Kidney epithelial cell (primary cell): ENCODE measurements around the gene COL23A1. TPM values are rescaled to one million over a fixed set of nuclear protein-coding genes. Genes with fewer than 3 reads are reported as not detected.
"Not testable (repeated sequence)": the region's sequence is repeated elsewhere in the genome, so short reads cannot be mapped to it uniquely, and the experiment has no call there.

ENCODE experiments used
- DNase-seq: peaks from one replicate; pipeline ENCODE4 v3.0.0-alpha.2; 2010; ENCODE audit warnings: low read depth
- H3K27me3 ChIP-seq: 2 replicates; pipeline ENCODE4 v1.6.0; 2011; ENCODE audit warnings: low read length; ENCODE audit not compliant: control insufficient read depth, insufficient read depth
- H3K36me3 ChIP-seq: 2 replicates; pipeline ENCODE4 v1.5.1; 2011; ENCODE audit warnings: low read length; ENCODE audit not compliant: control insufficient read depth, insufficient read depth
- H3K4me3 ChIP-seq: 2 replicates; pipeline ENCODE4 v1.5.1; 2011; ENCODE audit warnings: low read depth, mild to moderate bottlenecking, control low read depth, low read length
- CTCF ChIP-seq: IDR thresholded peaks from 2 replicates; pipeline ENCODE4 v1.5.1; 2011; ENCODE audit warnings: mild to moderate bottlenecking, moderate library complexity, low read length, control low read depth, inconsistent platforms; ENCODE audit not compliant: insufficient read depth, poor library complexity, severe bottlenecking
- total RNA-seq: library from RNA; depleted of rRNA; stranded (reverse); fragments of >200 nt; gene quantifications from 2 replicates; pipeline ENCODE4 v1.2.3, GENCODE V29; 2015

The COL23A1 gene
- total RNA-seq, 1 donor from 2014 or later: 0.17 TPM

- Histone ChIP-seq H3K4me3 (no peak overlapping the region), H3K27me3 (peaks cover 28% of the 10 kb centered on the region), H3K36me3 (no peaks in the 10 kb centered on the region)
- no peak for DNase-seq
- TF ChIP-seq CTCF: no peak
Observed at GRCh38 chr5:178586396-178586795, 3.8 kb downstream of the COL23A1 start.

DNA sequence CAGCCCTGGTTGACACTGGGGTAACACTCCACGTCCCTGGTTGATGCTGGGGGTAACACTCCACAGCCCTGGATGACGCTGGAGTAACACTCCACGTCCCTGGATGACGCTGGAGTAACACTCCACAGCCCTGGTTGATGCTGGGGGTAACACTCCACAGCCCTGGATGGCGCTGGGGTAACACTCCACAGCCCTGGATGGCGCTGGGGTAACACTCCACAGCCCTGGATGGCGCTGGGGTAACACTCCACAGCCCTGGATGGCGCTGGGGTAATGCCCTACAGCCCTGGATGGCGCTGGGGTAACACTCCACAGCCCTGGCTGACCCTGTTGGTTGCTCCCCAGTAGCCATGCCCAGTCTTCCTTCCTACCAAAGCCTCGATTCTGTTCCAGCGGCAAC is 4.8 kb downstream of the COL23A1 start:
- not testable (repeated sequence) for DNase-seq, H3K36me3 ChIP-seq
- H3K27me3 ChIP-seq: peaks cover 27% of the 10 kb centered on the region

GRCh38 chr5:178583279-178583678 is 6.9 kb downstream of the COL23A1 start:
- DNase-seq: no peak
- Histone ChIP-seq H3K4me3 (no peak overlapping the region), H3K36me3 (no peaks in the 10 kb centered on the region), H3K27me3 (peaks cover 10% of the 10 kb centered on the region)
- no peak for TF ChIP-seq CTCF

More for the DNA sequence above, 4.8 kb downstream of the COL23A1 start:
- not testable (repeated sequence) for H3K4me3 ChIP-seq

DNA sequence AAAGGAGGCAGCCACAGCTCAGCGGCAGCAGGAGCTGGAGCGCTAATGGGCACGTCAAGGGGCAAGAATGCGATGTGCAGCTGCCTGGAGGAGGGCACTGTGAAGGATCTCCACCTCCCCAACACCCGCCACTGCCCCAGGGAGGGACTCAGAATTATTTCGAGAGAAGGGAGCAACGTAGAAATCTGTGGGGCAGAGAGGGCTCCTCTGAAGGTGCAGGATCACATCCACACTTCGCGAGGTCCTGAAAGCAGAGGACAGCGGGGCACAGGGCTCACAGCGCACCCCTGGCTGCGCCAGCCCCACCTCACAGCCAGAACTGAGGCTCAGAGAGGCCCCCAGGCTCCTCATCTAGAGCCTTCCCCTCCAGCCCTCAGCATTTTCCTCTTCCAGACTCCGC is 7.9 kb downstream of the COL23A1 start:
- Histone ChIP-seq H3K27me3 (peaks cover 7% of the 10 kb centered on the region), H3K4me3 (no peak overlapping the region), H3K36me3 (no peaks in the 10 kb centered on the region)
- DNase-seq: no peak
- no peak for TF ChIP-seq CTCF

- Histone ChIP-seq H3K36me3 (no peaks in the 10 kb centered on the region), H3K4me3 (no peak overlapping the region), H3K27me3 (peaks cover 11% of the 10 kb centered on the region)
- no peak for DNase-seq
- TF ChIP-seq CTCF: no peak
Observed at GRCh38 chr5:178581621-178582020, 8.6 kb downstream of the COL23A1 start.

- Histone ChIP-seq H3K36me3 (no peaks in the 10 kb centered on the region), H3K4me3 (no peak overlapping the region), H3K27me3 (peaks cover 23% of the 10 kb centered on the region)
- TF ChIP-seq CTCF: no peak
- DNase-seq: no peak
Observed at GRCh38 chr5:178580271-178580955, 9.8 kb downstream of the COL23A1 start.
